CD4-positive, alpha-beta T cell treated with Interleukin-15 for 4 hours (primary cell): ENCODE measurements around the gene TMEM247.

ENCODE experiments used
- DNase-seq: peaks from one replicate; pipeline ENCODE4 v3.0.0-alpha.2; 2020; ENCODE audit warnings: low spot score

The TMEM247 gene

GRCh38 chr2:46479265-46479664 lies at the start of gene TMEM247:
Gene TMEM247 (plus strand): TSS chr2:46479565.
- DNase-seq: no peak

DNA sequence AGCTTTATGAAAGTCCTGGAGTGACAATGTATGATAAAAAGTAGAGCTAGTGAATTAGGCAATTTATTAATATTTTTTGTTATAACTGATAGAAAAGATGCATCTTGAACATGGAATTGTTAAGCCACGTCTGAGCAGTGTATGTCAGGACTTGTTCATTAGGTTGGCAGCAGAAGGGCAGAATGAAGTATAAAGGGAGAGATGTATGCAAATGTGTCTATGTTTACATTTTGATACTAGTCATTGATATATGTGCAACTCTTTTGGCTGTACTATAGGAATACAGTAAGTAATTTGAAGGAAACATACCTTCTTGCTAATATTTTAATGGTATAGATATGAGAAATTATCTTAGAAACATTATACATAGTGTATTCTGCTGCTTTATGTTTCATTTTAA lies 49.0 kb upstream of the TMEM247 start:
- DNase-seq: no peak

GRCh38 chr2:46430992-46431391 lies 48.4 kb upstream of the TMEM247 start:
- no peak for DNase-seq

- no peak for DNase-seq
Observed at GRCh38 chr2:46431481-46432235, 47.7 kb upstream of the TMEM247 start.

GRCh38 chr2:46434851-46435273 lies 44.5 kb upstream of the TMEM247 start:
- DNase-seq: no peak

- no peak for DNase-seq
Observed at GRCh38 chr2:46435353-46435752, 44.0 kb upstream of the TMEM247 start.

GRCh38 chr2:46435796-46436360 lies 43.5 kb upstream of the TMEM247 start:
- no peak for DNase-seq

DNA sequence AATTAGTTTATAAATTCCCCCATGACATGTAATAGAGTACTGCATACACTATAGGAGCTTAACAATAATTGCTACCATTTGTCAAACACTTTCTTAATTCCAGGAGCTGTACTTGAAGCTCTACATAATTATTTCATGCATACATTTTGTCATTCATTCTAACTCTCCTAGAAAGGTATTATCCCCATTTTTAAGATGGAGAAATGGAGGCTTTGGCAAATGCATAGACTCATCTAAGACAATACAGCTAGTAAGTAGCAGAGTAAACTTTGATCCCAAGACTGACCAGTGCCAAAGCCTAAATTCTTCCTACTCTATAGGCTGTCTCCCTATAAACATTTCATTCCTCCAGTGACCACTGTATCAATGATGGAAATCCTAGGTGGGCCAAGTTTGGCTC lies 42.6 kb upstream of the TMEM247 start:
- DNase-seq: no peak

DNA sequence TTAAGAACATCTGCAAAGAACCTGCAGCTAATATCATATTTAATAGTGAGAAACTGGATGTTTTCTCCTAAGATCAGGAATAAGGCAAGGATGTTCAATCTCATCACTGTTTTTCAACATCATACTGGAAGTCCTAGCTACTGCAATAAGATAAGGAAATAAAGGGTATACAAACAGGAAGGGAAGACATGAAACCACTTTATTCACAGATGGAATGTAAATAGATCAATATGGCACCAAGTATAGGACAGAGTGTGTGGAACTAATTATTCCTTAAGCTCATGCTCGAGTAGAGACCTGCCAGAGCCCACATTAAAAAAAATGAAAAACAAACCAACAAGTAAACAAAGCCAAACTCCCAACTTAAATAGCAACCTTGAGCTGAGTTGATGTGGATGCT lies 41.3 kb upstream of the TMEM247 start:
- DNase-seq: no peak

- no peak for DNase-seq
Observed at GRCh38 chr2:46438794-46439193, 40.6 kb upstream of the TMEM247 start.

- DNase-seq: peak; percentile 30
Observed at GRCh38 chr2:46439582-46439981, 39.8 kb upstream of the TMEM247 start.

GRCh38 chr2:46441838-46442712 lies 37.3 kb upstream of the TMEM247 start:
- DNase-seq: no peak

GRCh38 chr2:46444732-46445131 lies 34.6 kb upstream of the TMEM247 start:
- no peak for DNase-seq

- no peak for DNase-seq
Observed at GRCh38 chr2:46445556-46445955, 33.8 kb upstream of the TMEM247 start.

DNA sequence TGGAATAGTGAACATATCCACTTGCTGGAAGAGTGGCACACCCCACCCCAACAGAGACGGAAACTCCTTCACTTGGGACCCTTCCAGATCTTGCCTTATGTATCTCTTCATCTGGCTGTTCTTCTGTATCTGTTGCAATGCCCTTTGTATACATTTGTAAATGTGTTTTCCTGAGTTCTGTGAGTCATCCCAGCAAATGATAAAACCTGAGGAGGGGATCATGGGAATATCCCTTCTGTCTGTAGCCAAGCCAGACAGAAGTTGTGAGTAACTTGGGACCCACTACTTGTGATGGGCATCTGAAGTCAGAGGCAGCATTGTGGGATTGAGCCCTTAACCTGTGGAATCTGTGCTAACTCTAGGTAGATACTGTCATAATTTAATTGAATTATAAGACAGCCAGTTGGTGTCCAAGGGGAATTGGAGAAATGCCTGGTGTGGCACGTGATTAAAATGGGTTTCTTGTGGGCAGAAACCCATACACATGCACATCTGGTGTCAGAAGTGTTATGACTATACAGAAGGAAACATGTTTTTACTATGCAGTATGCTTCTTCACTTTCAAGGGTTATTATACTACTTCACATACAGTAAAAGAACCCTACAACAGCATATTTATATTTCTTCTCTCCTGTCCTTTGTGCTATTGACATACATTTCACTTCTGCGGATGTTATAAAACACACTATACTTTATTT lies 32.3 kb upstream of the TMEM247 start:
- DNase-seq: no peak

DNA sequence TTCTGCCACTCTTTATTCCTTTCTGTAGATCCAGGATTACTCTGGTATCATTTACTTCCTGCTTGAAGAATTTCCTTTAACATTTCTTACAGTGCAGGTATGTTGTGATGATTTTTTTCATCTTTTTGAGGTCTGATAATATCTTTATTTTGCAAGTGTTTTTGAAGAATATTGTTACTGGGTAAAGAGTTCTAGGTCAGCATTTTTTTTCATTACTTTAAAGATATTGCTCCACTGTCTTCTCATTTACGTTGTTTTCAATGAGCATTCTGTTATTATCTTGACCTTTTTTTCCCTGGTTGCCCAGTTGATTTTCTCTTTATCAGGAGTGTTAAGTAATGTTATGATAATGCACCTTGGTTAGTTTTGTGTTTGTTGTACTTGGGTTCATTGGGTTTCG lies 31.7 kb upstream of the TMEM247 start:
- no peak for DNase-seq

- no peak for DNase-seq
Observed at GRCh38 chr2:46448111-46448510, 31.3 kb upstream of the TMEM247 start.

- no peak for DNase-seq
Observed at GRCh38 chr2:46448641-46449040, 30.7 kb upstream of the TMEM247 start.

DNA sequence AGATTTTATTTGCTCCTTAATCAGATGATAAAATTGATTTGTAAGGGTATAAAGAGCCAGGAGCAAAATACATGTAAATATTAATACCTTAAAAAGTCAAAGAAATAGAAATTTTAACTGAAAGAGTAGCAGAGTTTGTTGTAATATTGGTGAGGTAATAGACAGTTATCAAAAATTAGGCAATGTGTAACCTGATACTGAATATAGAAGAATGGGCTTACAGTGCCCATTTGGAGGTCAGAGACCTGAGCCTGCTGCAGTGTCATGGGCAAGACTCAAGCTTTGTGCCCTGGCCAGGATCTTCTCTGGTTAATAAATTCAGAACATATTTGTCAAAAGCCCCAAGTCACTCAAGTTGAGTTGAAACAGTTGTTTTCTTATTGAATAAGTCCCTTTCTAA lies 29.7 kb upstream of the TMEM247 start:
- DNase-seq: no peak

DNA sequence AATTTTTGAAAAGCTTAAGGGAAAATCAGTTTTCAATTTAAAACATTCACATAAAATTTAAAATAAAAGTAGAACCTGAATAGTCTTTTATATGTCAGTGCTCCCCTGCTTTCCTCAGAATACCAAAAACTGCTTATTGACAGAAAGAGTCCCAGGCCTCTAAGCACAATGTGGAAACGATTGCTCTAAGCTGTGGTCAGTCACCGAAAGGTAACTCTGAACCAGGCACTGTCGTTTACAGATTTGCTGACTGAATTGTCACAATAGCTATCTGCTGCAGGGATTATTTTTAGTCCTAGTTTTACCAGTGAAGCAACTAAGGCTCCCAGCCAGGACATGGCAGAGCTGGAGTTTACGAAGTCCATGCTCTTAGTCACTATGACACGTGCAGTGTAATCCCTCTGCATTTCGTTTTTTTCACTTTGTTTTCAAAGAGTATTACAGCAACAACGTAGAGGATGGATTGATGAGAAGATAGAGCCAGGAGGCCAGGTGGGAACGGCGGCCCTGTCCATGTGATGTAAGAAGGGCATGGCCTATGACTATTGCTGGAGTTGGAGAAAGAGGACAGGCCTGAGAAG lies 28.1 kb upstream of the TMEM247 start:
- DNase-seq: no peak

- DNase-seq: no peak
Observed at GRCh38 chr2:46456789-46457188, 22.6 kb upstream of the TMEM247 start.
